RWPE1 (cell line): ENCODE data around the gene COMMD3.

ENCODE experiments used
- CTCF ChIA-PET: fragments of 350-600 bp; sonication (Branson Sonifier 250); formaldehyde crosslinking; extraction: SDS; loops from one replicate; lab custom pipeline; 2021; lab: Yijun Ruan, JAX
- POLR2A ChIA-PET: fragments of 400-600 bp; formaldehyde crosslinking; extraction: SDS; loops from one replicate; lab custom pipeline; 2020; ENCODE audit warnings: antibody characterized with exemption; ENCODE audit not compliant: low non-redundant PET; lab: Yijun Ruan, JAX
- DNase-seq: peaks from one replicate; pipeline ENCODE4 v3.0.0; 2012; ENCODE audit warnings: low spot score
- H3K27ac ChIP-seq: fragments of 450-650 bp; 2 replicates; pipeline ENCODE4 v1.5.1; 2017
- CTCF ChIP-seq: fragments of 450-650 bp; conservative IDR thresholded peaks from 2 replicates; pipeline ENCODE4 v1.5.1; 2017; ENCODE audit warnings: low read depth, mild to moderate bottlenecking

Gene COMMD3

DNA sequence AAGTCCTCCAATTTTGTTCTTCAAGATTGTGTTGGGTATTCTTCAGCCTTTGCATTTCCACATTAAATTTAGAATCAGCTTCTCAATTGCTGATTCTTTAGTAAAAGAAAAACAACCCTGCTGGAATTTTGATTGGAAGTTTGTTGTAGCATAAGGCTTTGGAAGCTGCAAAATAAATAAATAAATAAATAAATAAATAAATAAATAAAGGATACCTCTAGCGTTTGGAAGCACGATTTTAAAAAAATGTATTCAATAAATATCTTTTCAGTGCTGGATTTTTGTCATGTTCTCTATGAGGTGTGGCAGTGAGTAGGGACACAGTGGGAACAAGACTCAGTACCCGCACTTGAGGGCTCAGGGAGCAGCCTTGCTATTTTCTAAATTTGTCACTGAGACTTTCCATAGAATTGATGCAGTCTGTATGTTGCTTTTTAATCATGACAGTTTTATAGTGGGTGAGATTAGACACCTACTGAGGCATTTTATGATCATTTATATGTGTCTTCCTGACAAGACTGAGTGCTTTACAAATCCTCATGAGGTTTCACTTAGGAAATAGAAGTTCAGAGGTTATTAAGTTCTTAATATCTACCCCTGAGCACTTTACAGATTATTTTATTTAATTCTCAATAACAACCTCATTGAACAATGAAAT, 22.3 kb upstream of the COMMD3 start:
- ChIA-PET POLR2A (no interaction called here), CTCF (no interaction called here)
- no peak for TF ChIP-seq CTCF
- no peak overlapping the region for H3K27ac ChIP-seq
- no peak for DNase-seq

- no peak for DNase-seq
- CTCF ChIA-PET = interaction anchor here (0.7 kb wide), 1 partner anchor 12 kb away, joined by 3 read pairs; no protein-coding TSS in a partner anchor
- POLR2A ChIA-PET = no interaction called here
- no peak overlapping the region for H3K27ac ChIP-seq
- TF ChIP-seq CTCF = no peak
These were observed 21.5 kb upstream of the COMMD3 start for GRCh38 chr10:22294694-22295093.

DNA sequence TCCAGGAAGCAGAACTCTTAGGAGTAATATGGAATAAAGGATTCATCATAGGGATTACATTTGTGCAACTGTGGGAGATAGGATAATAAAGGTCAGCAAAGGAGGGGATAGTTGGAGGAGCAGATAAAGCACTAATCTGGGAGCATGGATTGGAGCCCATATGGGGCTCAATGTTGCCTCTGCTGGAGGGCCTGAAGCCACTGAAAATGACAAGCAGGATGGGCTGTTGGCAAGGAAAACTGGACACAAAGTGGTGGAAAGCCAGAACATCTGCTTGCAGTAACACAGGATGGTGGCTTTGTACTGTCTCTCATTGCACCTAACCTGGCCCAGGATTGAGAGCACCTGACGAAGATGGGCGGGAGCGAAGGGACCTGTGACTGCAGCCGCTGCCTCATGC, 15.0 kb upstream of the COMMD3 start:
- H3K27ac ChIP-seq = no peak overlapping the region
- CTCF ChIA-PET = no interaction called here
- POLR2A ChIA-PET = no interaction called here
- DNase-seq = no peak
- TF ChIP-seq CTCF = no peak

- no peak for TF ChIP-seq CTCF
- no peak overlapping the region for H3K27ac ChIP-seq
- ChIA-PET POLR2A (no interaction called here), CTCF (no interaction called here)
- DNase-seq = no peak
These were observed 12.7 kb upstream of the COMMD3 start for GRCh38 chr10:22303461-22303860.

DNA sequence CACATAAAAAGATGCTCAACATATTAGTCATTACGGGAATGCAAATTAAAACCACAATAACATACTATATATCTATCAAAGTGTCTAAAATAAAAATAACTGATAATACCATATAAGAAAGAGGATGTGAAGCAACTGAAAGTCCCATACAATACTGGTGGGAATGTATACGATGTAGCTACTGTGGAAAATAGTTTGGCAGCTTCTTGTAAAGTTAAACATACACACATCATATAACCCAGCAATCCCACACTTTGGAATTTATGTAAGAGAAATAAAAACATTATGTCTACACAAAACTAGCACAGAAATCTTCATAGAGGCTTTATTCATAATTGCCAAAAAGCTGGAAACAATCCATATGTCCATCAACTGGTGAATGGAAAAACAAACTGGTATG, 10.5 kb upstream of the COMMD3 start:
- ChIA-PET POLR2A (no interaction called here), CTCF (no interaction called here)
- TF ChIP-seq CTCF = no peak
- DNase-seq = no peak
- H3K27ac ChIP-seq = no peak overlapping the region

GRCh38 chr10:22308390-22308789, 7.8 kb upstream of the COMMD3 start:
- ChIA-PET CTCF (interaction anchor here (0.7 to 1.6 kb wide), 2 partner anchors 8 to 408 kb away, joined by 3 to 4 read pairs; partner anchors contain the start of gene COMMD3), POLR2A (no interaction called here)
- no peak for TF ChIP-seq CTCF
- no peak overlapping the region for H3K27ac ChIP-seq
- DNase-seq = peak; percentile 38
